T47D (cell line): ENCODE data around the gene HDGFL3.

Source experiments
- DNase-seq, 2 experiments: peaks; one replicate each; pipeline versions ENCODE4 v3.0.0 to v3.0.0-alpha.2; 2011 to 2012; ENCODE audit warnings: low read depth in 1 of 2, low spot score in 1 of 2
- JUND ChIP-seq: IDR thresholded peaks from 2 replicates; pipeline ENCODE4 v1.6.1; 2012; ENCODE audit warnings: low read depth
- in situ Hi-C: cut with HindIII; loops from 2 replicates; pipeline ENCODE4 v1.10.0; 2016; ENCODE audit warnings: low sequenced_read_pairs, low pct_unique_long_range_greater_than_20kb

HDGFL3 gene

GRCh38 chr15:83112956-83113299, 94.7 kb downstream of the HDGFL3 start:
- in situ Hi-C loops, result no loop called here

GRCh38 chr15:83112233-83112955, 95.2 kb downstream of the HDGFL3 start:
- no peak for DNase-seq
- no peak for TF ChIP-seq JUND
- in situ Hi-C loops, result no loop called here

More at GRCh38 chr15:83112956-83113299, 94.7 kb downstream of the HDGFL3 start:
- no peak for DNase-seq
- no peak for TF ChIP-seq JUND

DNA sequence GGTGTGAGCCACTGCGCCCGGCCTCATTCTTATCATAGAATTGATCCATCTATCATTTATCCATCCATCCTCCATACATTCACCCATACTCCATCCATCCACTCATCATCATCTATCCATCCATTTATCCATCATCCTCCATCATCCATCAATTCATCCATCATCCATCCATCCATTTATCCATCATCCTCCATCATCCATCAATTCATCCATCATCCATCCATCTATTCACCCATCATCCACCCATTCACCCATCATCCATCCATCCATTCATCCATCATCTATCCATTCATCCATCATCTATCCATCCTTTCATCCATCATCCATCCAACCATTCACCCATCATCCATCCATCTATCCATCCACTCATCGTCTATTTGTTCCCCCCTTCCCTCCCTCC, 96.5 kb downstream of the HDGFL3 start:
- in situ Hi-C loops, result no loop called here
- DNase-seq, result no peak
- no peak for TF ChIP-seq JUND

- no peak for TF ChIP-seq JUND
- in situ Hi-C loops, result no loop called here
- no peak for DNase-seq
Observed at GRCh38 chr15:83110381-83110780, 97.2 kb downstream of the HDGFL3 start.

GRCh38 chr15:83109532-83109931, 98.1 kb downstream of the HDGFL3 start:
- in situ Hi-C loops, result no loop called here
- no peak for DNase-seq
- no peak for TF ChIP-seq JUND

- TF ChIP-seq JUND, result no peak
- no peak for DNase-seq
- in situ Hi-C loops, result no loop called here
Observed at GRCh38 chr15:83108266-83109219, 99.1 kb downstream of the HDGFL3 start.

- no peak for DNase-seq
- no peak for TF ChIP-seq JUND
- in situ Hi-C loops, result no loop called here
Observed at GRCh38 chr15:83107841-83108181, 99.8 kb downstream of the HDGFL3 start.

DNA sequence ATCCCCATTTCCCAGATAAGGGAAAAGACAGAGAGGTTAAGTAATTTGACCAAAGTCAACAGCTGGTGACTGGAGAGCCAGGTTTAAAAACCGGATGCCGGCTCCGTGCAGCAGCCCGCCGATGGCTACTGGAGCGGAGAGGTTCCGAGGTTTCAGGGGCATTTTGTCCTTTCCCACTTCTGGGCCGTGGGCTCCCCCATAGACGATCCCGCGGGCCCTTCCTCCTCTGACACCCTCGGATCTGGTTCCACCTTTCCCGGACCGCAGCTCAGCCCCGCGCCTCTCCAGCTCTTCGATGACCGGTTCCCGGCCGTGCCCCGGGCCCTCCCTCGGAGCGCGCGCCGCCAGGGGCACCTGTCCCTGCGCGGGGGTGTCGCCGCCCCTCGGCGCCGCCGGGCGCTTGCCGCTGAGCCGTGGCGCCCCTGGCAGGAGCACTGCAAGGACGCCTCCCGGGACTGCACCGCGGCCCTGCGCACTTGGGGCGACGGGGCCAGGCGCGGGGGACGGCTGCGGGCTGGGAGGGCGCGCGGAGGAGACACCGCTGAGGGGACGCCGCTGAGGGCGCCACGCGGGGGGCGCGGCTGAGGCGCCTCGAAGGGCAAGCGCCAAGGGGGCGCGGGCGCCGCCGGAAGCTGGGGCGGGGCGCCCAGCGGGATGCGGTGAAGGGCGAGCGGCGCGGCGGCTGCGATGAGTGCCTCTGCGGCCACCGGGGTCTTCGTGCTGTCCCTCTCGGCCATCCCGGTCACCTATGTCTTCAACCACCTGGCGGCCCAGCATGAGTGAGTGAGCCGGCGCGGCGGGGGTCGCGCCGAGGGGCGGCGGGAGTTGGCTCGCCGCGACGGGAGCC, 100.4 kb downstream of the HDGFL3 start, which contains the start of gene TM6SF1:
Gene TM6SF1 (plus strand): TSS at position 652 of the 847 bp plus-strand sequence. CDS start 36 bp downstream, at position 688.
- TF ChIP-seq JUND, result no peak
- no peak for DNase-seq
- in situ Hi-C loops, result no loop called here

DNA sequence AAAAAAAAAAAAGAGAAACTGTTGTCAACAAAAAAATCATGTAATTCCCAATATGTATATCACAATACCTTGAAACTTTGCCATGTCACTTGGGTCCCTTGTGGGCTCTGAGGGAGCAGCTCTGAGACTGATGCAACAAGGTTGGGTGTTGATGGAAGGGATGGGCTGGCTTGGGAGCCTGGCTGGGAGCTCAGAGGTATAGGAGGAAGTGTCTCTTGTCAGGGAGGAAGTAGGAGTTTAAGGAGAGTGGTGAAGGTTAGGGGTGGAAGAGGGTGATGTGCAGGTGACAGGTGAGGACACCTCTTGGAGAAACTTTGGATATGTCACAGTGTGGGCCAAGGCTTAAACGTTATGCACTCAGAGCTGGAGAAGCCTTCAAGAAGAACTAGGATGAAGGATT, 102.2 kb downstream of the HDGFL3 start:
- DNase-seq, result no peak
- in situ Hi-C loops, result no loop called here

DNA sequence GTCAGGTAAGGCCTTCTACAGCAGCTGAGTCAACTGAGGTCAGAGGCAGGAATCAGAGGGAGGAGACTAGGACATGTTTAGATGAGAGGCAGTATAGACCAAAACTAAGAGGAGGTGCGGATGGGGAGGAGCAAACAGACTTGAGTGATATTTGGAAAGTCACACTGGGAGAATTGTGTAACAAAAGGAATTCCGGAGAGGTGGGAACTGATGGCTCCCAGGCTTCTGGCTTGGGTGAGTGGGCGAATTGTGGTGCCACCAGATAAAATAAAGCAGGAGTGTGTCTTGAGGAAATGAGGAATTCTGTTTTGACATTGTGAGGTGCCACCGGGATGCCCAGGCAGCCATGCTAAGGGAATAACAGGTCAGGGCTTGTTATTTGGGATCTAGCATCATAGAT, 103.5 kb downstream of the HDGFL3 start:
- no peak for TF ChIP-seq JUND
- in situ Hi-C loops, result no loop called here
- no peak for DNase-seq

More for the DNA sequence above, 102.2 kb downstream of the HDGFL3 start:
- TF ChIP-seq JUND, result no peak

- no peak for TF ChIP-seq JUND
- DNase-seq, result no peak
- in situ Hi-C loops, result no loop called here
Observed at GRCh38 chr15:83102346-83102745, 105.3 kb downstream of the HDGFL3 start.

DNA sequence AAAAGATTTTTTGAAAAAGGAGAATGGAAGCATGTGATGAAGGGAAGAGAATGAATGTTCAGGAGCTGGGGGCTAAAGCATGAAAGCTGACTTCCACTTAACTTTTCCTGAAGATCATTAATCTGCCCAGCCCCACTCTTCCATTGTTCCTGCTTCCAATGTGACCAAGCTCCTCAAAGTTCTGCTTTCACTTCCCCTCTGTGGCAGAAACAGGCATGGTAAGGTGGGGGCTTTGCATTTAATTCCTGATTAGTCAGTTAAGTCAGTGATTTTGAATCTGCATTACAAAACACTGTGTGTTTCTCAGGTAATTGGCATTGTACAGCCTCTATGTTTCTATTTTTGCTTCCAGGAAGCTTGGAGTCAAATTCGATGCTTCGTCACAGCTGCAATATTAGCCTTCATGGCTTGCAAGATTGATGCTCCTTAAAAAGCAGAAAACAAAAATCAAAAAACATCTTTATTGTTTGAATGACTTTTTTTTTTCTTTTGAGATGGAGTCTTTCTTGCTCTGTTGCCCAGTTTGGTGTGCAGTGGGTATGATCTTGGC, 107.5 kb downstream of the HDGFL3 start:
- no peak for TF ChIP-seq JUND
- no peak for DNase-seq
- in situ Hi-C loops, result no loop called here
